ENCODE measurements around the gene PARD3. TPM values are rescaled to one million over a fixed set of nuclear protein-coding genes. Genes with fewer than 3 reads are reported as not detected.

PARD3 gene
- total and polyA plus RNA-seq, 2 donors (not counting 1 experiment from before 2014, with no cell fraction given), result 24.0 to 46.4 TPM

DNA sequence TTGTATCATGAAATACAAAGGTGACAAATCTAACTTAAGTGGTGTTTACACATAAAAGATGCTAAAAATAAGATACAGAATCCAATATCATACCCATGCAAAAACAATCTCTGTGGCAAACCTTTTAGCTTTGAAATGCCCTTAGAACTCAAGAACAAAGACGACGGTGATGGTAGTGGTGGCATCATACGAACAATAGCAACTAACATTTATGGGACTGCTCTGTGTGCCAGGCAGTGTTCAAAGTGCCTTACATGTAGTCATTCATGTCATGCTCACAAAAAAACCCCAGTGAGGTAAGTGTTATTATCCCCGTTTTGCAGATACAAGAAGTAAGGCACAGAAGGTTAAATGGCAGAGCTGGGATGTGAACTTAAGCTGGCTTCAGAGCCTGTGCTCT, 563.9 kb downstream of the PARD3 start:
- H3K4me1 ChIP-seq (ENCODE audit: control insufficient read depth, extremely low read depth, insufficient read depth, low read length), result no peaks in the 10 kb centered on the region
- H3K9ac ChIP-seq (ENCODE audit: insufficient read depth, low read length), result no peak overlapping the region
- H3K27ac ChIP-seq (ENCODE audit: insufficient read depth, low read length), result no peak overlapping the region
- no peak for DNase-seq (ENCODE audit: low read depth in 2 of 2)
- H3K4me3 ChIP-seq (replicated peaks in 1 of 4; ENCODE audit: control extremely low read depth in 1 of 4, insufficient read depth in 1 of 4, low read depth in 3 of 4, low read length in 4 of 4), result no peak overlapping the region
- no peaks in the 10 kb centered on the region for H3K79me2 ChIP-seq (ENCODE audit: control insufficient read depth, insufficient read depth, low read length)
- TF ChIP-seq EZH2 (IDR thresholded peaks at IDR 0.05; ENCODE audit: low read length, missing control alignments), result no peak
- no peak for TF ChIP-seq CTCF (conservative IDR thresholded peaks at IDR 0.05 in 1 of 2, IDR thresholded peaks at IDR 0.05 in 1 of 2; ENCODE audit: low read depth in 1 of 2, low read length in 2 of 2)
- H2AFZ ChIP-seq (ENCODE audit: low read length), result no peak overlapping the region
- no peaks in the 10 kb centered on the region for H3K36me3 ChIP-seq (ENCODE audit: control insufficient read depth, insufficient read depth, low read length)
- H4K20me1 ChIP-seq (ENCODE audit: control insufficient read depth, extremely low read depth, insufficient read depth, low read length), result no peaks in the 10 kb centered on the region
- H3K27me3 ChIP-seq (ENCODE audit: control insufficient read depth, insufficient read depth, low read length), result no peaks in the 10 kb centered on the region
- no peaks in the 10 kb centered on the region for H3K9me3 ChIP-seq (ENCODE audit: control insufficient read depth, insufficient read depth, low read depth, low read length)
- no peak overlapping the region for H3K4me2 ChIP-seq (ENCODE audit: extremely low read depth, insufficient read depth, low read length)

GRCh38 chr10:34250722-34251121, 564.4 kb downstream of the PARD3 start:
- H3K9ac ChIP-seq (ENCODE audit: insufficient read depth, low read length), result no peak overlapping the region

DNA sequence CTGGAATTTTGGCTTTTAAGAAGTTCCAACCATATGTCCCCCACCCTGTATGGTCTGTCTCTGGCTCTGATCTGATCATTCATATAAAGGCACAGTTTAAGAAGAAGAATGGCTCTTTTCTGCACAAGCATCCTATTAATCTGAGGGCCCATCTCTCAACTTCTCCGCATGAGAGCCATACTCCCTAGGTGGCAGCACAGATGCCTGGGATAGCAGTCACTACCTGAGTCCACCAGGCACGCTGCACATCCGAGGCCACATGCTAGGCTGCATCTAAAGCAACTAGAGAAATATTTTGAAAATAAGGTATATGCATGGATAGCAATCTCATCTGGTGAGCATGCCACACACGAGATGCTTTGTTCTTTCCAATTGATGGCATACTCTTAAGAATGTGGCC, 565.5 kb downstream of the PARD3 start:
- Histone ChIP-seq H3K4me3 (replicated peaks in 1 of 4; ENCODE audit: control extremely low read depth in 1 of 4, insufficient read depth in 1 of 4, low read depth in 3 of 4, low read length in 4 of 4) (no peak overlapping the region), H4K20me1 (ENCODE audit: control insufficient read depth, extremely low read depth, insufficient read depth, low read length) (no peaks in the 10 kb centered on the region), H3K9ac (ENCODE audit: insufficient read depth, low read length) (no peak overlapping the region), H3K27ac (ENCODE audit: insufficient read depth, low read length) (no peak overlapping the region), H2AFZ (ENCODE audit: low read length) (no peak overlapping the region), H3K4me1 (ENCODE audit: control insufficient read depth, extremely low read depth, insufficient read depth, low read length) (no peaks in the 10 kb centered on the region), H3K36me3 (ENCODE audit: control insufficient read depth, insufficient read depth, low read length) (no peaks in the 10 kb centered on the region), H3K79me2 (ENCODE audit: control insufficient read depth, insufficient read depth, low read length) (no peaks in the 10 kb centered on the region), H3K27me3 (ENCODE audit: control insufficient read depth, insufficient read depth, low read length) (no peaks in the 10 kb centered on the region), H3K4me2 (ENCODE audit: extremely low read depth, insufficient read depth, low read length) (no peak overlapping the region), H3K9me3 (ENCODE audit: control insufficient read depth, insufficient read depth, low read depth, low read length) (no peaks in the 10 kb centered on the region)
- no peak for TF ChIP-seq EZH2 (IDR thresholded peaks at IDR 0.05; ENCODE audit: low read length, missing control alignments)
- no peak for TF ChIP-seq CTCF (conservative IDR thresholded peaks at IDR 0.05 in 1 of 2, IDR thresholded peaks at IDR 0.05 in 1 of 2; ENCODE audit: low read depth in 1 of 2, low read length in 2 of 2)
- DNase-seq (ENCODE audit: low read depth in 2 of 2), result no peak

More at GRCh38 chr10:34250722-34251121, 564.4 kb downstream of the PARD3 start:
- H3K36me3 ChIP-seq (ENCODE audit: control insufficient read depth, insufficient read depth, low read length), result no peaks in the 10 kb centered on the region
- no peaks in the 10 kb centered on the region for H3K4me1 ChIP-seq (ENCODE audit: control insufficient read depth, extremely low read depth, insufficient read depth, low read length)
- H3K4me3 ChIP-seq (replicated peaks in 1 of 4; ENCODE audit: control extremely low read depth in 1 of 4, insufficient read depth in 1 of 4, low read depth in 3 of 4, low read length in 4 of 4), result no peak overlapping the region
- H4K20me1 ChIP-seq (ENCODE audit: control insufficient read depth, extremely low read depth, insufficient read depth, low read length), result no peaks in the 10 kb centered on the region
- no peak overlapping the region for H3K27ac ChIP-seq (ENCODE audit: insufficient read depth, low read length)
- H2AFZ ChIP-seq (ENCODE audit: low read length), result no peak overlapping the region
- TF ChIP-seq EZH2 (IDR thresholded peaks at IDR 0.05; ENCODE audit: low read length, missing control alignments), result no peak
- TF ChIP-seq CTCF (conservative IDR thresholded peaks at IDR 0.05 in 1 of 2, IDR thresholded peaks at IDR 0.05 in 1 of 2; ENCODE audit: low read depth in 1 of 2, low read length in 2 of 2), result no peak
- no peaks in the 10 kb centered on the region for H3K79me2 ChIP-seq (ENCODE audit: control insufficient read depth, insufficient read depth, low read length)
- H3K4me2 ChIP-seq (ENCODE audit: extremely low read depth, insufficient read depth, low read length), result no peak overlapping the region
- no peaks in the 10 kb centered on the region for H3K9me3 ChIP-seq (ENCODE audit: control insufficient read depth, insufficient read depth, low read depth, low read length)
- H3K27me3 ChIP-seq (ENCODE audit: control insufficient read depth, insufficient read depth, low read length), result no peaks in the 10 kb centered on the region
- DNase-seq (ENCODE audit: low read depth in 2 of 2), result no peak

All from fibroblast of lung (primary cell).